HG03439 (cell line): ENCODE results near the gene NAT9.

Experiments used
- ATAC-seq: cut with Tn5 transposase; IDR thresholded peaks from one replicate; pipeline ENCODE4 v1.9.1; 2021; ENCODE audit warnings: mild to moderate bottlenecking, moderate library complexity; ENCODE audit not compliant: unreplicated experiment

NAT9 gene

DNA sequence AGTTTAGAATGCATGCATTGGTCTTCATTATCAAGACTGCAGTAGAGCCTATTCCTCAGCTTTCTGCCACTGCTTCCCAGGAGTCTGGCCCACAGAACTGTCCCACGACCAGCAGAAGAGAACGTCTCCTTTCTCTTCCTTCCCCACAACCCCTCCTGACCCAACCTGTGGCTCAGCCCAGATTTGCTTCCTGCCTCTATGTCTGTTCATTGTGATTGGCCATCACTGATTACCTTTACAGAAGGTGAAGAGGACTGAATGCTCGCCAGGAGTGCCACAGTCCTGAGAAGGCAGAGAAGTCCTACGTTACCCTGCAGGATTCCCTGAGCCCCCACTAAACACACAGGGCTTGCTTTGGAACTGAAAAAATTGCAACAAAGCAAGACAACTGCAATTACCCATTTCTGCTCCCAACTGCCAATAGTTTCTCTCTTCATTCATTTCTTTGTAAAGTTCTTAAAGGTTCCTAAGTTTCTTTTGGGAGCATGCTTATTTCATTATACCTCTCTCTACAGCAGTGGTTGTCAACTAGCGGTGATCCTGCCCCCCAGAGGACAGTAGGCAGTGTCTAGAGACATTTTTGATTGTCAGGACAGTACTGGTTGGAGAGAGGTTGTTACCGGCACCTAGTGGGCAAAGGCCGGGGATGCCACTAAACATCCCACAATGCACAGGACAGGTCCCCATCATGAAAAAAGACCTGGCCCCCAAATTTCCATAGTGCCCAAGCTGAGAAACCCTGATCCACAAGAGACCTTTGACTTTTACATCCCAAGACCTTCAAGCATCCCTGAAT is 4.5 kb upstream of the NAT9 start:
- ATAC-seq, result no peak

DNA sequence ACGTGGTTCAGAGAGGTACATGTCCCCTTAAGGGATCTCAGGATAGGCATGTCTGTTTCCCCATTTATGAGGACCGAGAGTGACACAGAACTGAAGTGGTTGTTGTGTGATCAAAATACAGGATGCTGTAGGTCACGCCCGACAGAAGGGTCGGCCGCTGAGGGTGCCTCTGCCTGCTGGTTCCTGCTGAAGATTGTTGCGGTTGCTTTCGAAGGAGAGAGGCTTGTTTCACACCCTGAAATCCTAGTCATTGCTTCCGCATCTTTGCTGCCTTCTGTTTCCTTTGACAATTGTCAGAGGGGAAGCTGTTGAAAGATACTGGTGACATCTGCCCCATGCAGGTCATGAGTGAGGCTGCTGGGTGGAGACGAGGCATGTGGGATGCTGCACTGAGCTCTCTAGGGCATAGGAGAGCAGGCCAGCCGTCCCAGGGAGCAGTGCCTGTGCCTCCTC is 3.8 kb upstream of the NAT9 start:
- ATAC-seq, result peak; percentile 44

DNA sequence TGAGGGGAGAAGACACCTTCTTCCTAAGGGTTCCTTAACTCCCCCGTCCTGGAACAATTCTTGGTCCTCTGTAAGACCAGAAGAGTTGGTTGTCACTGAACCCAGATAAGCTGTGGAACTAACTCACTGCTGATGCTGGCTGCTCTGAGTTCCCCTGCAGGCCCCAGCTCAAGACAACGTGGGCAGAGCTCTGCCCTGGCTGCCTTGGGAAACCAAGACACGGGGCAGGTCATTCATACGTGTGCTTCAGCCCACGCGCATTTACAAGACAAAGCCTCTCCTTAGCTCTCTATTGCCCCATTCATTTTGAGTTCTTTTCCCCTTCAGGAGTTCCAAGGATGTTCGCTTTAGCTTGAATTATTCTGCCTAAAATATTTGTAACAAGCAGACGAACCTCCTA is 3.4 kb upstream of the NAT9 start:
- no peak for ATAC-seq

DNA sequence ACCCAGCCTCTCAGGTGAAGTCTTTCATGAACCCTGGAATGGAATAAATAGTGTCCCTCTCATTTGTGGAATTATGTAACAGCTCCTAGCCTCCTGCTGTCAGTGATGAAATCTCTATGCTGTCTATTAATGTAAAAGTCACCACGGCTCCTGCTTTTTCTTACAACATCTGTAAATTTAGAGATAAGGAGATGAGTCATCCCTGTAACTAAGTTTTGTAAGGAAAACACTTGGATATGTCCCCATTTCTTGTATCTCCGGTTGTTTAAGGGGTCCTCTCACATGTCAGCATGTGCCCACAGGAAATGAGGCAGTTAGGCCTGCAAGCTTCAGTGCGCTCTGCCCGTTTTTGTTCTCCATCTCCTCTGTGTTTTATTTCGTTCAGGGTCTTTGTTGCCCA is 2.8 kb upstream of the NAT9 start:
- no peak for ATAC-seq

DNA sequence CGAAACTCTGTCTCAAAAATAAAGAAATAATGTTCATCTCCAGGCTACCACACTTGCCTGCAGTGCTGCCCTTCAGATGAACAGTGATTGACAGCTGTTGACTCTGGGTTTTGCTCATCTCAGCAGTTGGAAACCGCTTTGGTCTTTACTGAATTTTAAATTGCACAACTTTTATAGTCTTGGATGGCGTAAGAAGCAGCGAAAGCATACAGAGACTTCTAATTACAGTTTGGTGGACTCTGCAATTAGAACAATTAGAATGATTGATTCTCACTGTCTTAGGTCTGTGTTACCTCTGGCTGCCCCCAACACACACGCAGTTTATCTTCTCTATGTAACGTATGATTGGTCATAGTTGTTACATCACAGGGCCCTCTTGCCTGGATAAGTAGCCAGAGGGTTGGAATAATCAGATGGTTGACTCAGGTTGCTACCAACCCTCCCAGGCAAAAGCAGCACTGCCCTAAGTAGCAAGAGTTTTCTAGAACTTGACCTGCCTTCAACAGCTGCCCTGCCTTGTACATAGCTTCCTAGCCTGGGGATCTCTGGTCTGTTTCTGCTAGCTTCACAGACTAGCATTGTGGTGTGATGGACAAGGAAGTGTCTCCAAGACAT is 1.9 kb upstream of the NAT9 start:
- ATAC-seq, result no peak

DNA sequence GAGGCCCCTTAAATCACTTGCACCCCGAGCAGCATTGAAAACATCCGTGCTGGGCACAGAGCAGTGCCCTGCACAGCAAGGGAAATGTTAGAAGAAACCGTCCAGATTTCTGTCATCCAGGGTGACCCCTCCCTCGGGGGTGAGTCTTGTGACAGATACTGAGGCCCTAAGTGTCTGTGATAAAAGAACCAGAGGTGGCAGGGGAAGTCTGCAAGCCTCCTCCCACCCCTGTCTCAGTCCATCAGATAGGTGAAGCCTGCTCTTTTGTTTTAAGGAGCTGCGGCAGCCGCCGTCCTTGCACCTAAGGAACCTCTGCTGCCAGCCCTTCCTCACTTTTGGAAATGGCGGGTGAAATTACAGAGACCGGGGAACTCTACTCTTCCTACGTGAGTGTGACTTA is 845 bp upstream of the NAT9 start:
- no peak for ATAC-seq

DNA sequence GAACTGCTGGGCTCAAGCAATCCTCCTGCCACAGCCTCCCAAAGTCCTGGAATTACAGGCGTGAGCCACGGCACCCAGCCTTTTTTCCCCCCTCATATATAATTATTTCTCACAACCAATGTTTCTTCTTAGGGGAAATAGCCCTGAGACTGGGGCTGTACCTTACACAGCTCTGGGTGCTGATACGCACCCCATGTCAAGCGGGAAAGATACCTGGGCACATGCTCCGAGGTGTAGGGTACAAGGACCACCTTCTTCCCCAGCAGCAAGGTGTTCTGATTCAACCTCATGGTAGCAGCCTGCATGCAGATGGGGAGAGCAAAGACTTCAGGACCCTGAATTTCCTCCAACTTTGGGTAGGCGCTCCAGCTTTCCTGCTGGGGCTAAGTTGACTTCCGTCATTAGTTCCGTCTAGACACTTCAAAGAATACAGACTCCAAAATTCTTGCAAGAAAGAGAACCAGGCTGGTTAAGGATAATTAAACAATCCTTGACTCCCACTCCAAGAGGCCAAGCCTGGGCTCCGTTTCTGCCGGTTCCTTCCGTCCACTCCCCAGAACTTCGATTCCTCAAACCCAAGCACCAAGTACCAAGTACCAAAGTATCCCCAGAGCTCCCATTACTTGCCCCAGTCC is 619 bp downstream of the NAT9 start:
- ATAC-seq, result no peak

DNA sequence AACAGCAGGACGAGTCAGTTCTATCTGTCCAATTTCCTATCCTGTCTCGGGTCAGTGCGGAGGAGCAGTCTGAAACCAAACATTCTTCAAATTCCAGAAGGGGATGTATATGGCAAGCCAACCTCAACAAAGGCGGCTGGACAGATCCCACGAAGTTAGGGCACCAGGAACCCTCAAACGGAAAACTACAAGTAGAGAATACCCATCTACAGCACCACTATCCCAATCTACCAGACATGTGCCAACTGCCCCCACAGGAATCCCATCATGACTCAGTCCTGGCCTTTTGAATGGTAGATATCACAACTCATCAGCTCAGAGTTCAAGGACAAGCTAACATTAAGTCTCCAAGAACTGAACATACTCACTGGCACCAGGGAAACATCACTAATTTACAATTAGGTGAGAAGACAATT is 2.3 kb downstream of the NAT9 start:
- no peak for ATAC-seq

DNA sequence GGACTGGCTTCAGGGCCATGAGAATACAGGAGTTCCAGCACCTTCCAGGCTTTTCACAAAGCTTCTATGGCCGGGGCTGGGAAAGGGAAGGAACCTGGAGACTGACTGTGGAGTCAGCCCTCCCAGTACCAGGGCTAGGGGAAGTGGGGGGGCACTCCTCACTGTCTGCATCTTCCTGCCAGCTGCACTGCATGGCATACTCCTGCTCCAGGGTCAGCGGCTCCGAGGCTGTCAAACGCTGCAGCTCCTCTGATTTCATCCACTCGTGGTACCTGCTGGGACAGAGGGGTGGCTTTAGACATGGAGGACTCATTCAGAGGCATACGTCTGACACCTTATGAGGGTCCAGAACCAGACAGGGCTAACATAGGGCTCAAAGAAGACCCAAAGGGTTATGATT is 2.7 kb downstream of the NAT9 start:
- no peak for ATAC-seq

DNA sequence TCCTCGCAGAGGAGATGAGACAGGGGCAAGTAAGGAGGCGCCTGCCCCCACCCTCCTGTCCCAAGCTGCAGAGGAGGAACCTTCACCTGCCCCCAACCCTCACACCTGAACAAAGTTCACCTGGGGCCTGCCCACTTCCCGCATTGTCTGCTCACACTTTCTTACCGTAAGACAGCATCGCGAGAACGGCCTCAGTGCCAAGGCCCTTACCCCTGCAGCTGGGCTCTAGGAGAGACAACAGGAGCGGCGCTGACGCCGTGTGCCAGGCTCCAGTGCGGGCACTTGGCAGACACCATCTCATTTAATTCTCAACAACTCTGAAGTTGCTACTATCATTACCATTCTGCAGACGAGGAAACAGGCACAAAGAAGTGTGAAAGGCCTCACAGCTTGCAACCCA is 4.1 kb downstream of the NAT9 start:
- ATAC-seq, result no peak

DNA sequence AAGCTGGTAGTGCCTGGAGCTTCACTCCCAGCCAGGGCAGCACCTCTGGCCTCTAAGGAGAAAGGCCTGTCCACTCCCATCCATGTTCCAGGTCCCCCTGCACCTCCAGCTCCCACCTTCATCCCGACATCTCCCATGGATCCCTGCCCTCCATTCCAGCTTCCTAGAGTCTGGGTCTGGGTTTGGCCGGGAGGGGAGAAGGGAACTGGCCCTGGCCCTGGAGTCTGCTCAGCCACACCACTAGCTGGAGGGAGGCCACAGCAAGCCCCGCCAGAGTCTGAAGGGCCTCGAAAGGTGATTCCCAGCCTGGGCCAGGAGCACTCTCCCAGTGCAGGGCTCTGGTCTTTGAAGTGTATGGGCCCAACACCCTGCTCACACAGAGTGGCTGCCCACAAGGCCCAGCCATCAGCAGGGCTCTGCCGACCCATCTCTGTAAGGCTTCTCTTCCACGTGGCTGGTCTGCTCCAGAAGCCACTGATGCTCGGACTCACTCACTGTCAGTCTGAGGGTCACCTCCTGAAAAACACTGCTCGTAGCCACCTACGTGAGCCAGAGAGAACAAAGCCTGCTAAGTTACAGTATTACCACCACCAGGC is 4.7 kb downstream of the NAT9 start:
- no peak for ATAC-seq

DNA sequence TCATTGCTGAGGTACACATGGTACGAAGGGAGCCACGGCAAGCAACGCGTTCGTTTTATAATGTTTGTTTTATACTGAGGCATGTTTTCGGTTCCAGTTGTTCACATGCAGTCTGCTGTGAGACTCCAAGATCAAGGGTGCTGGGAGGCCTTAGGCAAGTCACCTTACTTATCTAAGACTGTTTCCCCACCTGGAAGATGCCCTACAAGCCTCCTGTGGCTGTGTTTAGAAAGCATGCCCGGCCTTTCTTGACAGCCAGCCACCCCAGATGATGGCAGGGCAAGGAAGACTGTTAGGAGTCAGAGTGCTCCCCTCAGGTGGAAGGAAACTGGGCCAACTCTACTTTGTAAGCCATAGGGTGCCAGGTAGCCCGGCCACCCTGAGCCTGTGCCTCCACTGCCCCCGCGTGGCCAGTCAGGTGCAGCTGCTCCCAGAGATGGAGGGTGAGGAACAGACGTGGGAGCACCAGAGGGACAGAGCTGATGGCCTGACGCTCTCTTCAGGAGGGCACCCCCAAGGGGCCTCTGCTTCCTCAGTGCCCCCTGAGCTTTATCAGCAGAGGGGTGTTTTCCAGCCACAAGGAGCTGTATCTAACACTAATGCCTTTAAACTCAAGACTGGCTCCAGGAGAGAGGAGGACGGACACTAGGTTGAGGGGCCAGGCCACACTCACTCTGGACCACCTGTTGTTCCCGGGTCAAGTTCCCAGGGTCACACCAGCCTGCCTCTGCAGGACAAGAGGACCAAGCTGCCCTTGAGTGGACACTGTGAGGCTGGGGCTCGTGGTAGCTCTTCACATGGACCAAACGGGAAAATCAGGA is 5.4 kb downstream of the NAT9 start:
- ATAC-seq, result no peak

DNA sequence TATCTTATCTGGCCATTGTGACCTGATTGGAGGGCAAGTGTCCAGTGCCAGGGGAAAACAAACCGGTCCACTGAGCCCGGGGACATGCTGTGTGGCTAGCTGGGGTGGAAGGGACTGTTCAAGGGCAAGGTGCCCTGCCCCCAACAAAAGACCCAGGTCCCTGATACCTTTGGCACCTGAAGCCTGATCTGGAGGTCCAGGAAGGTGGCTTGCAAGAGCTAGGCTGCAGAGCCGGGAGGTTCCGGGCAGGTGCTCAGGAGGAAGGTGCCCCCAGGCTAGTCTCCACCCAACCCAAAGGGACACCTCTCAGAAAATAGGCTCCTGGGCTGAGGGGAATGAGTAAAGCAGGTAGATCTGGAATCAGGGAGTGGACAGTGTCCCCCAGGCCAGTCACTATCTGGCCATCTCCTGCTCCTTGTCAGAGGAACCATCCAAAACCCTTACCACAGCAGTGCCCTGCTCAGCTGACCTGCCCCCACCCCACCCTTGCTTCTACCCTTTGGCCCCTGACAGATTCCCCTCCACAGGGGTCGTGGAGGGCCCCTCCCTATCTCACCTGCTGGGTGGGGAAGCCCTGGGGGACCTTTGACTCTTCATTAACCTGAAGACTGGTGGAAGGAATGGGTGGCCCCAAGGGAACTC is 6.2 kb downstream of the NAT9 start:
- no peak for ATAC-seq

DNA sequence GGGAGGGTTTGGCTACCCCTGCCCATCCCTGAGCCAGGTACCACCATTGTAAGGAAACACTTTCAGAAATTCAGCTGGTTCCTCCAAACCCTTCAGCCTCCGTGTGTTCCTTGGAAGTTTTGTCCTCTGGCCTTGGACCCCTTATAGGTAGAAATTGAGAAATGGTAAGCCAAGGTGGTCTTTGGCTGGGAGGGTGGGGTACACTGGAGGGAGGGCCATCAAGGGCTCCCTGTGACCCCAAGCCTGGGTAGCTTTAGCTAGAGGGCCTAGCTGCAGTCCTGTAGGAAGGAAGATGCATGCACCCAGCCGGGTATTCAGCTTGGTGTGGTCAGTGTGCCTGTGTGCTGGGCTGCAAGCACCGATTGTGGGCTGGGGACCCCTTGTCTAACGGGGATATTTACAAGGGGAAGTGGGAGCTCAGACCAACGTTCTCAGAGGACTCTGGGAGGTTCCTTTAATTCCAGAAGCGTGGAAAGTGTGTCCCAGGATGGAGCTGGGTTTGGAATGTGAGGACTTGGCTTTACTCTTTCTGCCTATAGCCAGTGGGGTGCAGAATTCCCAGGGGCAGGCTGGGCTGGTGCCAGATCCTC is 6.8 kb downstream of the NAT9 start:
- ATAC-seq, result no peak

DNA sequence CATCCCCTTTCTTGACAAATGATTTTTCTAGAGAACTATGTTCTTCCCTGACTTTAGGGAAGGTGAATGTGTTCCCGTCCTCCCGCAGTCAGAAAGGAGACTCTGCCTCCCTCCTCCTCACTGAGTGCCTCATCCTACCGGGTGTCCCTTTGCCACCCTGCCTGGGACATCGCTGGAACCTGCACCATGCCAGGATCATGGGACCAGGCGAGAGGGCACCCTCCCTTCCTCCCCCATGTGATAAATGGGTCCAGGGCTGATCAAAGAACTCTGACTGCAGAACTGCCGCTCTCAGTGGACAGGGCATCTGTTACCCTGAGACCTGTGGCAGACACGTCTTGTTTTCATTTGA is 7.4 kb downstream of the NAT9 start:
- ATAC-seq, result no peak

DNA sequence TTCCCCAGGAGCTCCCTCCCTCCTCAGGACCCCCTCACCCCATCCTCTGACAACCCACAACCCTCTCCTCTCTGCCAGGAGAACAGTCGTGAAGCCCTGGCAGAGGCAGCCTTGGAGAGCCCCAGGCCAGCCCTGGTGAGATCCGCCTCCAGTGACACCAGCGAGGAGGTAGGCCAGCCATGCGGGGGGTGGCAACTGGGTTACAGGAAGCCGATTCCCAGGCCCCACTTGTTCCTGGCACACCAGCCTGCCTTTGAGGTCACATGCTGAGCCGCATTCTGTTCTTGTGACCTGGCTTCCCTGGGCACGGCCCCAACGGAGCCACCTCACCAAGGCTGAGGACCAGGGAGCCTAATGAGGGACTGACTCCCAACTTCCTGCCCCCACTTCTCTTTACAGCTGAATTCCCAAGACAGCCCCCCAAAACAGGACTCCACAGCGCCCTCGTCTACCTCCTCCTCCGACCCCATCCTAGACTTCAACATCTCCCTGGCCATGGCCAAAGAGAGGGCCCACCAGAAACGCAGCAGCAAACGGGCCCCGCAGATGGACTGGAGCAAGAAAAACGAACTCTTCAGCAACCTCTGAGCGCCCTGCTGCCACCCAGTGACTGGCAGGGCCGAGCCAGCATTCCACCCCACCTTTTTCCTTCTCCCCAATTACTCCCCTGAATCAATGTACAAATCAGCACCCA is 7.9 kb downstream of the NAT9 start:
- no peak for ATAC-seq

DNA sequence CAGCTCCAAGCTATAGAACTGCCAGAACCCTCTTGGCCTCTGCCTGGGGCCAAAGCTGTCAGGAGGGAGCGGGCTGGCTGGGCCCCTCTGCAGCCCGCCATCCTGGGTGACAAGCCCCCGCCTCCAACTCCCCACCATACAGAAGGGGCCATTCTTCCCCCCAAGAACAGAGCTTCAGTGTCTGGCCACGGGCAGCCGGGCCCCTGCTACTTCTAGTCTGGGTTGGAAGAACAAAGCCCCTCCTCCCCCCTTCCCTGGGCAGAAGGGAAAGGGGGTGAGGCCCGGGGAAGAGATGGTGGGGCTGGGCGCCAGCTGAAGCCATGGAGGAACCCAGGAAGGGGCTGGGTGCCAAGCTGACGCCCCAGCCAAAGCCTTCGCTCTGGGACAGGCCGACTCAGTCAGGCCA is 9.0 kb downstream of the NAT9 start:
- ATAC-seq, result no peak

DNA sequence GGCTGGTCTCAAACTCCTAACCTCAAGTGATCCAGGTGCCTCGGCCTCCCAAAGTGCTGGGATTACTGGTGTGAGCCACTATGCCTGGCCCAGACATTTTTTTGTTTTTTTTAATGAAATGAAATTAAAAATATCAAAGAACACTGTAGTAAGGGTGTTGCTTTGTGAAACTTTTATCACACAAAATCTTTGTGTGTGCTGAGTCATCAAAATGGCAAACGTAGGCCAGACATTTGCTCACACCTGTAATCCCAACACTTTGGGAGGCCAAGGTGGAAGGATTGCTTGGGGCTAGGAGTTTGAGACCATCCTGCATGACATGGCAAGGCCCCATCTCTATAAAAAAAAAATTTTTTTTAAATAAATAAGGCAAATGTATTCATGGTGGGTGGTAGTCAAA is 9.7 kb downstream of the NAT9 start:
- no peak for ATAC-seq

DNA sequence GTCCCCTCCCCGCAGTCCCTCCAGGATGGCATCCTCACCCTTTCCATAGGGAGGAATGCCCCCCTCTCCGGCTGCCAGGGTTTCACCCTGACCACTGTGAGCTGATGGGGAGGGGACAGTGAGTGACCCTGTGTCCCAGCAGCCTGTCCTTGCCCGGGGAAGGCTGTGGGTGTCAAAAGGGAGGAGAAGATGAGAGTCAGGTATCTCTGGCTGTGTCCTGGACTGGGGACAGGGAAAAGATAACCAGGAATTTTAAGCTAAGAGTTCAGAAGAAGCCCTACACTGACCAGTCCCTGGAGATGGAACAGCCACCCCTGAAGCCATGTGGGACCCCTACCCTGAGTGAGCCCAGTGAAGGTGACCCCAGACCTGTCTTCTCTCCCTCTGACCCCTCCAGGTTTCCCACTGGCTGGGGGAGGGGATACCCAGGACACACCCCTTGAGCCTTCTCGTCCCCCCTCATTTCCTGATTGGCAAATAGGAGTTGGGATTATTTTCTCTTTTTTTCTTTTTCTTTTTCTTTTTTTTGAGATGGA is 11.3 kb downstream of the NAT9 start:
- ATAC-seq, result no peak
